HCT116 (cell line): ENCODE data around the gene KRTAP9-7.

Source experiments
- CEBPB ChIP-seq: IDR thresholded peaks from 2 replicates; pipeline ENCODE4 v1.6.1; 2012; ENCODE audit warnings: low read depth
- CTCF ChIP-seq, 3 experiments: fragments of 200-600 bp in 1 of 3; sonication (generic) in 1 of 3; IDR thresholded peaks in 2 of 3; conservative IDR thresholded peaks in 1 of 3; 2 replicates each; pipeline ENCODE4 v1.5.1; 2012 to 2017; ENCODE audit warnings: low read depth in 2 of 3, low read length in 2 of 3, antibody characterized with exemption in 1 of 3, borderline replicate concordance in 1 of 3, control low read depth in 1 of 3, mild to moderate bottlenecking in 1 of 3, mixed read lengths in 1 of 3, mixed run types in 1 of 3, moderate library complexity in 1 of 3; ENCODE audit not compliant: insufficient read depth in 1 of 3
- EGR1 ChIP-seq: IDR thresholded peaks from 2 replicates; pipeline ENCODE4 v1.6.1; 2012; ENCODE audit warnings: low read depth
- EZH2 ChIP-seq: fragments of 200-600 bp; sonication (generic); IDR thresholded peaks from 2 replicates; pipeline ENCODE4 v1.6.1; 2017; ENCODE audit warnings: antibody characterized with exemption, mixed run types
- EZH2phosphoT487 ChIP-seq: fragments of 200-600 bp; IDR thresholded peaks from 2 replicates; pipeline ENCODE4 v1.6.1; 2018; ENCODE audit warnings: antibody characterized with exemption, borderline replicate concordance
- MAX ChIP-seq: IDR thresholded peaks from 2 replicates; pipeline ENCODE4 v1.6.1; 2012
- POLR2A ChIP-seq: IDR thresholded peaks from 2 replicates; pipeline ENCODE4 v1.7.0; 2011; ENCODE audit warnings: borderline replicate concordance; ENCODE audit not compliant: insufficient read depth, insufficient read length; ENCODE audit errors: extremely low read depth
- POLR2AphosphoS5 ChIP-seq: IDR thresholded peaks from 2 replicates; pipeline ENCODE4 v1.6.1; 2011; ENCODE audit warnings: mild to moderate bottlenecking, low read depth, low read length, moderate library complexity
- RAD21 ChIP-seq: IDR thresholded peaks from 2 replicates; pipeline ENCODE4 v1.6.1; 2012; ENCODE audit warnings: low read depth, mild to moderate bottlenecking
- REST ChIP-seq: IDR thresholded peaks from 2 replicates; pipeline ENCODE4 v1.6.1; 2012; ENCODE audit warnings: low read depth
- SIN3A ChIP-seq: IDR thresholded peaks from 2 replicates; pipeline ENCODE4 v1.6.1; 2012; ENCODE audit warnings: low read depth
- SP1 ChIP-seq: IDR thresholded peaks from 2 replicates; pipeline ENCODE4 v1.6.1; 2012; ENCODE audit warnings: low read depth
- ZBTB33 ChIP-seq: IDR thresholded peaks from 2 replicates; pipeline ENCODE4 v1.6.1; 2011; ENCODE audit warnings: mild to moderate bottlenecking, low read length, moderate library complexity; ENCODE audit not compliant: insufficient replicate concordance; ENCODE audit errors: extremely low read depth

- no peak for TF ChIP-seq POLR2AphosphoS5
- no peak for TF ChIP-seq EGR1
- no peak for TF ChIP-seq CTCF (IDR thresholded peaks at IDR 0.05 in 2 of 3, conservative IDR thresholded peaks at IDR 0.05 in 1 of 3; ENCODE audit: borderline replicate concordance in 1 of 3, insufficient read depth in 1 of 3, low read depth in 2 of 3, low read length in 2 of 3)
- no peak for TF ChIP-seq POLR2A
- no peak for TF ChIP-seq EZH2
- TF ChIP-seq RAD21 = no peak
- no peak for TF ChIP-seq SIN3A
- no peak for TF ChIP-seq REST
- TF ChIP-seq EZH2phosphoT487 = no peak
- TF ChIP-seq CEBPB = no peak
- TF ChIP-seq MAX = no peak
- TF ChIP-seq ZBTB33 = no peak
- no peak for TF ChIP-seq SP1
Observed at GRCh38 chr17:41251261-41251660, 24.2 kb upstream of the KRTAP9-7 start.
